ENCODE measurements around the gene TXNDC5.

DNA sequence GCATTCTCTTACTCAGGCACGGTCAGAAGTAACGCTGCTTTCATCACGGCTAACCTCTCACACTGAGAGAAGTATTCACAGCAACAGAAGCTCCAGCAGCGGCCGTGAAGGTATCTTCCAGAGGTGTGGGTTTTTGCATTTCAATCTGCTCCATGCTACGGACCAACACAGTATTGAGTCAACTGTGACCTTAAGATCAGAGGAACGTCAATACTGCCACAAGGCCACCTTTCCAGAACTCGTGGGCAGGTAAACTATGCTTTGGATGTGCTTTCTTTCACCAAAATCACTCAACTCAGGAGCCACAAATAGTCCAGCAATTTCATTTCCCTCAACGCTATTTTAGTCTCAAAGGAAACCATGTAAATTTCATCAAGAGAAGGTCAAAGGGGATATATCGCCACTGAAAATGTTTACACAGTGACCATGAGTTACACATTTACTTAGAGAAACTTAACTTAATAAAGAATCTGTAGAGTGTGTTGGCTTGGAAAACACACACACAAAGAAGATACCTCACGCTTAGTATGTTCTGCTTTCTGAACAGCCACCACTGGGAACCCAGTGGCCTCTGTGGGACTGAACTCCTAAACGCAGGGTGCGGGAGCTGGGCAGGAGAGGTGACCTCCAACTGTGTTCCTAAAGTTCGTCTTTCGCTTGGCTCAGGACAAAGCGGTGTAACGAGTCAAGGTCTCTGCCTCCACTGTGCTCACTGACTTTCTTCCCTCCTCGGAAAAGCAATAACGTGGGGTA, 27.9 kb downstream of the TXNDC5 start:
- TF ChIP-seq, protein P1, sequence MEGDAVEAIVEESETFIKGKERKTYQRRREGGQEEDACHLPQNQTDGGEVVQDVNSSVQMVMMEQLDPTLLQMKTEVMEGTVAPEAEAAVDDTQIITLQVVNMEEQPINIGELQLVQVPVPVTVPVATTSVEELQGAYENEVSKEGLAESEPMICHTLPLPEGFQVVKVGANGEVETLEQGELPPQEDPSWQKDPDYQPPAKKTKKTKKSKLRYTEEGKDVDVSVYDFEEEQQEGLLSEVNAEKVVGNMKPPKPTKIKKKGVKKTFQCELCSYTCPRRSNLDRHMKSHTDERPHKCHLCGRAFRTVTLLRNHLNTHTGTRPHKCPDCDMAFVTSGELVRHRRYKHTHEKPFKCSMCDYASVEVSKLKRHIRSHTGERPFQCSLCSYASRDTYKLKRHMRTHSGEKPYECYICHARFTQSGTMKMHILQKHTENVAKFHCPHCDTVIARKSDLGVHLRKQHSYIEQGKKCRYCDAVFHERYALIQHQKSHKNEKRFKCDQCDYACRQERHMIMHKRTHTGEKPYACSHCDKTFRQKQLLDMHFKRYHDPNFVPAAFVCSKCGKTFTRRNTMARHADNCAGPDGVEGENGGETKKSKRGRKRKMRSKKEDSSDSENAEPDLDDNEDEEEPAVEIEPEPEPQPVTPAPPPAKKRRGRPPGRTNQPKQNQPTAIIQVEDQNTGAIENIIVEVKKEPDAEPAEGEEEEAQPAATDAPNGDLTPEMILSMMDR (IDR thresholded peaks at IDR 0.05; ENCODE audit: insufficient read depth, low read length): no peak
- no peak for TF ChIP-seq POLR2AphosphoS5 (IDR thresholded peaks at IDR 0.05; ENCODE audit: low read depth)
- TF ChIP-seq, protein P2, sequence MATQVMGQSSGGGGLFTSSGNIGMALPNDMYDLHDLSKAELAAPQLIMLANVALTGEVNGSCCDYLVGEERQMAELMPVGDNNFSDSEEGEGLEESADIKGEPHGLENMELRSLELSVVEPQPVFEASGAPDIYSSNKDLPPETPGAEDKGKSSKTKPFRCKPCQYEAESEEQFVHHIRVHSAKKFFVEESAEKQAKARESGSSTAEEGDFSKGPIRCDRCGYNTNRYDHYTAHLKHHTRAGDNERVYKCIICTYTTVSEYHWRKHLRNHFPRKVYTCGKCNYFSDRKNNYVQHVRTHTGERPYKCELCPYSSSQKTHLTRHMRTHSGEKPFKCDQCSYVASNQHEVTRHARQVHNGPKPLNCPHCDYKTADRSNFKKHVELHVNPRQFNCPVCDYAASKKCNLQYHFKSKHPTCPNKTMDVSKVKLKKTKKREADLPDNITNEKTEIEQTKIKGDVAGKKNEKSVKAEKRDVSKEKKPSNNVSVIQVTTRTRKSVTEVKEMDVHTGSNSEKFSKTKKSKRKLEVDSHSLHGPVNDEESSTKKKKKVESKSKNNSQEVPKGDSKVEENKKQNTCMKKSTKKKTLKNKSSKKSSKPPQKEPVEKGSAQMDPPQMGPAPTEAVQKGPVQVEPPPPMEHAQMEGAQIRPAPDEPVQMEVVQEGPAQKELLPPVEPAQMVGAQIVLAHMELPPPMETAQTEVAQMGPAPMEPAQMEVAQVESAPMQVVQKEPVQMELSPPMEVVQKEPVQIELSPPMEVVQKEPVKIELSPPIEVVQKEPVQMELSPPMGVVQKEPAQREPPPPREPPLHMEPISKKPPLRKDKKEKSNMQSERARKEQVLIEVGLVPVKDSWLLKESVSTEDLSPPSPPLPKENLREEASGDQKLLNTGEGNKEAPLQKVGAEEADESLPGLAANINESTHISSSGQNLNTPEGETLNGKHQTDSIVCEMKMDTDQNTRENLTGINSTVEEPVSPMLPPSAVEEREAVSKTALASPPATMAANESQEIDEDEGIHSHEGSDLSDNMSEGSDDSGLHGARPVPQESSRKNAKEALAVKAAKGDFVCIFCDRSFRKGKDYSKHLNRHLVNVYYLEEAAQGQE (IDR thresholded peaks at IDR 0.05; ENCODE audit: insufficient replicate concordance, low read depth): no peak

Data from HL-60 (cell line).